T-cell (primary cell): ENCODE data around the gene YLPM1. TPM values are rescaled to one million over a fixed set of nuclear protein-coding genes. Genes with fewer than 3 reads are reported as not detected.

Experiments used
- ATAC-seq, 4 experiments: fragments of 200-7000 bp in 3 of 4; fragments of 150-1000 bp in 1 of 4; cut with Tn5 transposase; replicated peaks in 1 of 4; 1 replicate in 3 of 4; 2 replicates in 1 of 4; pipeline ENCODE4 v1.10.0; 2021; ENCODE audit warnings: moderate library complexity in 3 of 4, mild to moderate bottlenecking in 2 of 4, moderate number of reproducible peaks in 1 of 4
- CTCF ChIA-PET, 2 donors: fragments of 300-600 bp; sonication (Branson Sonifier 250); formaldehyde crosslinking; loops; one replicate each; lab custom pipeline; 2022; ENCODE audit warnings: antibody characterized with exemption in 2 of 2; lab: Charles Lee
- POLR2A ChIA-PET, 2 donors: fragments of 300-600 bp; sonication (Branson Sonifier 250); formaldehyde crosslinking; loops; one replicate each; lab custom pipeline; 2022; ENCODE audit warnings: antibody characterized with exemption in 2 of 2; lab: Charles Lee
- DNase-seq, 35 experiments: peaks; one replicate each; pipeline versions ENCODE4 v3.0.0 to v3.0.0-alpha.2; 2013 to 2023
- H3K27ac ChIP-seq: one replicate; pipeline ENCODE4 v1.5.1; 2013; ENCODE audit warnings: low read length
- H3K27me3 ChIP-seq, 2 experiments: replicated peaks in 1 of 2; 1 replicate in 1 of 2; 2 replicates in 1 of 2; pipeline versions ENCODE4 v1.6.1 to v1.7.0; 2013; ENCODE audit warnings: low read length in 1 of 2, mixed read lengths in 1 of 2; ENCODE audit not compliant: control insufficient read depth in 2 of 2, insufficient read depth in 2 of 2; ENCODE audit errors: extremely low read depth in 1 of 2
- H3K36me3 ChIP-seq, 2 donors: 1 replicate in 1 of 2; 2 replicates in 1 of 2; pipeline versions ENCODE4 v1.6.1 to v1.7.0; 2013; ENCODE audit warnings: low read length in 1 of 2; ENCODE audit not compliant: control insufficient read depth in 2 of 2, insufficient read depth in 1 of 2; ENCODE audit errors: extremely low read depth in 1 of 2
- H3K4me1 ChIP-seq, 2 experiments: 1 replicate in 1 of 2; 2 replicates in 1 of 2; pipeline versions ENCODE4 v1.6.1 to v1.7.0; 2013; ENCODE audit warnings: low read length in 2 of 2, mixed read lengths in 1 of 2; ENCODE audit not compliant: insufficient read depth in 2 of 2, control insufficient read depth in 1 of 2; ENCODE audit errors: extremely low read depth in 1 of 2
- H3K4me3 ChIP-seq, 2 donors: 1 replicate in 1 of 2; 2 replicates in 1 of 2; pipeline versions ENCODE4 v1.5.1 to v1.7.0; 2013; ENCODE audit warnings: mild to moderate bottlenecking in 2 of 2, low read length in 1 of 2, moderate library complexity in 1 of 2; ENCODE audit not compliant: control insufficient read depth in 1 of 2; ENCODE audit errors: extremely low read depth in 1 of 2
- H3K9me3 ChIP-seq: 2 replicates; pipeline ENCODE4 v1.7.0; 2013
- H3K27ac Mint-ChIP-seq, 2 donors: one replicate each; pipeline ENCODE4 v1.8.0; 2020 to 2021; ENCODE audit warnings: mild to moderate bottlenecking in 2 of 2, mixed read lengths in 2 of 2
- H3K27me3 Mint-ChIP-seq, 2 donors: one replicate each; pipeline ENCODE4 v1.8.0; 2021 to 2022; ENCODE audit warnings: mixed read lengths in 2 of 2
- H3K36me3 Mint-ChIP-seq: one replicate; pipeline ENCODE4 v1.8.0; 2021; ENCODE audit warnings: mixed read lengths
- H3K4me1 Mint-ChIP-seq, 3 donors: one replicate each; pipeline ENCODE4 v1.8.0; 2020 to 2022; ENCODE audit warnings: mixed read lengths in 3 of 3, mild to moderate bottlenecking in 1 of 3
- H3K4me3 Mint-ChIP-seq, 3 donors: one replicate each; pipeline ENCODE4 v1.8.0; 2020 to 2022; ENCODE audit warnings: mild to moderate bottlenecking in 3 of 3, mixed read lengths in 3 of 3, moderate library complexity in 3 of 3
- H3K9me3 Mint-ChIP-seq, 3 donors: one replicate each; pipeline ENCODE4 v1.8.0; 2020 to 2022; ENCODE audit warnings: mixed read lengths in 3 of 3
- WGBS: methylation state at CpG from one replicate; pipeline ENCODE4 v1.1.5; 2013; ENCODE audit warnings: missing lambda C conversion rate; ENCODE audit not compliant: insufficient coverage; 5-methylcytosine and 5-hydroxymethylcytosine counted together
- total RNA-seq, 35 experiments: library from RNA in 6 of 35; stranded (reverse) in 6 of 35; fragments of 120-200 nt in 1 of 35; gene quantifications; one replicate each; pipeline versions ENCODE4 v1.2.1 to v1.2.4 and lab custom pipeline; 2013 to 2026

YLPM1 gene
- total RNA-seq, 5 donors from 2014 or later (not counting 1 experiment from before 2014, with no cell fraction given), result 73.0 to 121 (median 86.5) TPM

DNA sequence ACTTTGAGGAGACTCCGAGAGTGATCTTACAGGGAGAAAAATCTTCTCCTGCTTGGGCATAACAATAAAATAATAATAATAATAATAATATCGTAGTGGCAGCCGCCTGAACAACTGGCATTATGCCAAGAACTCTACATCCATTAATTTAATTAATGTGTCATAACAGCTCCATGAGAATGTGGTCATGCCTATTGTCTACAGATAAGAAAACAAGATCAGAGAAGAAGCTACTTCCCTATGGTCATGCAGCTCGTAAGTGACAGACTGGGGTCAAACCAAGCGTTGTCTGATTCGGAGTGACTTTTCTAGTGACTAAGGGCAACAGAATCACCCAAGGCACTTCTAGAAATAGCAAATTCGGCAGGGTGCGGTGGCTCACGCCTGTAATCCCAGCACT lies 101.1 kb downstream of the YLPM1 start:
- no peak overlapping the region for H3K27ac ChIP-seq
- Mint-ChIP-seq H3K4me1 (peaks cover 27 to 34% (median 29%) of the 10 kb centered on the region in 3 donors), H3K36me3 (no peaks in the 10 kb centered on the region), H3K4me3 (no peak overlapping the region), H3K27me3 (no peaks in the 10 kb centered on the region), H3K9me3 (no peaks in the 10 kb centered on the region), H3K27ac (no peak overlapping the region)
- H3K36me3 ChIP-seq, result no peaks in the 10 kb centered on the region
- WGBS, result 91% methylated on average over 6 of the region's 9 CpGs
- H3K27me3 ChIP-seq, result no peaks in the 10 kb centered on the region
- POLR2A ChIA-PET, result interaction anchor here (0.6 to 1.0 kb wide), 4 partner anchors 11 to 186 kb away, joined by 3 to 10 read pairs (median 4); no protein-coding TSS in a partner anchor
- no peak for DNase-seq
- ATAC-seq, result no peak
- H3K9me3 ChIP-seq, result no peaks in the 10 kb centered on the region
- CTCF ChIA-PET, result interaction anchor here (0.7 to 6.3 kb wide), 6 partner anchors 10 to 224 kb away, joined by 4 to 79 read pairs (median 6); no protein-coding TSS in a partner anchor
- peaks cover 11 to 22% of the 10 kb centered on the region in 2 experiments for H3K4me1 ChIP-seq
- H3K4me3 ChIP-seq, result no peak overlapping the region

DNA sequence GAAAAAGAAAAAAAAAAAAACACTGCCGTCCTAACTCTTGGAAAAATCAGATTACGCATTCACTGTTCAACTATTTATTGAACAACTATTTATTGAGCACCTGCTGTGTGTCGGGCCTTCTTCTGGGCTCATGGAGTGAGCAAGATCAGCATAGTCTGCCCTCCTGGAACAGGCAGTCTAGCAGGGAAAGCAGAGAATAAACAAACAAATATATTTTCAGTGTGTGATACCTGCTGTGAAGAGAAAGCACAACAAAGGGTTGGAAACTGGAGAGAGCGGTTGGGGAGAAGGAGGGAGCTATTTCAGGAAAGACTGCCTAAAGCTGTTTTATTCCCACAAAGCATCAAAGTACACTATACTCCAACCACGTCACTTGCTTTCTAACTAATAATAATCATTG lies 102.0 kb downstream of the YLPM1 start:
- Mint-ChIP-seq H3K27me3 (no peaks in the 10 kb centered on the region), H3K27ac (no peak overlapping the region), H3K4me1 (peaks cover 27 to 34% (median 29%) of the 10 kb centered on the region in 3 donors), H3K9me3 (no peaks in the 10 kb centered on the region), H3K36me3 (no peaks in the 10 kb centered on the region), H3K4me3 (no peak overlapping the region)
- Histone ChIP-seq H3K36me3 (no peaks in the 10 kb centered on the region), H3K4me1 (peaks cover 11 to 22% of the 10 kb centered on the region in 2 experiments), H3K27me3 (no peaks in the 10 kb centered on the region), H3K4me3 (no peak overlapping the region), H3K9me3 (no peaks in the 10 kb centered on the region), H3K27ac (no peak overlapping the region)
- ATAC-seq (no peak), DNase-seq (no peak)
- ChIA-PET CTCF (interaction anchor here (0.6 to 6.3 kb wide), 4 partner anchors 9 to 64 kb away, joined by 3 to 79 read pairs (median 6); no protein-coding TSS in a partner anchor), POLR2A (interaction anchor here in 1 of 2 donors (0.7 to 1.0 kb wide), 2 partner anchors 12 to 153 kb away, joined by 3 to 5 read pairs; no protein-coding TSS in a partner anchor)
- 90% methylated on average over 2 of the region's 5 CpGs for WGBS

GRCh38 chr14:74866708-74867389 lies 103.7 kb downstream of the YLPM1 start:
- no peaks in the 10 kb centered on the region for H3K36me3 Mint-ChIP-seq
- peak overlapping the region; percentile 80 to 91 for H3K27ac Mint-ChIP-seq
- peaks cover 21 to 26% (median 23%) of the 10 kb centered on the region in 3 donors for H3K4me1 Mint-ChIP-seq
- no peaks in the 10 kb centered on the region for H3K27me3 ChIP-seq
- H3K27ac ChIP-seq, result peak overlapping the region; percentile 46
- H3K9me3 Mint-ChIP-seq, result no peaks in the 10 kb centered on the region
- WGBS, result 73% methylated on average over 3 of the region's 3 CpGs
- ChIA-PET POLR2A (interaction anchor here (0.5 to 1.0 kb wide), 3 partner anchors 14 to 116 kb away, joined by 3 to 4 read pairs (median 3); no protein-coding TSS in a partner anchor), CTCF (interaction anchor here (0.8 to 3.0 kb wide), 6 partner anchors 11 to 39 kb away, joined by 3 to 12 read pairs (median 8); no protein-coding TSS in a partner anchor)
- H3K4me1 ChIP-seq, result peaks cover 11 to 13% of the 10 kb centered on the region in 2 experiments
- no peak overlapping the region for H3K4me3 ChIP-seq
- DNase-seq (no peak), ATAC-seq (peak in 3 of 4 experiments; percentile 52 to 57 (median 56))
- peak overlapping the region in 2 of 3 donors; percentile 32 to 48 for H3K4me3 Mint-ChIP-seq
- no peaks in the 10 kb centered on the region for H3K27me3 Mint-ChIP-seq
- no peaks in the 10 kb centered on the region for H3K9me3 ChIP-seq
- no peaks in the 10 kb centered on the region for H3K36me3 ChIP-seq

- ChIA-PET POLR2A (interaction anchor here (0.5 to 1.0 kb wide), 2 partner anchors 13 to 115 kb away, joined by 3 to 4 read pairs; no protein-coding TSS in a partner anchor), CTCF (interaction anchor here (0.5 to 3.0 kb wide), 17 partner anchors 9 to 1183 kb away, joined by 3 to 12 read pairs (median 4); partner anchors contain the start of gene PROX2 (in 1 of the 2))
- Mint-ChIP-seq H3K36me3 (no peaks in the 10 kb centered on the region), H3K27ac (peak overlapping the region; percentile 80 to 91), H3K4me1 (peaks cover 21 to 26% (median 23%) of the 10 kb centered on the region in 3 donors), H3K4me3 (peak overlapping the region in 2 of 3 donors; percentile 37 to 48), H3K9me3 (no peaks in the 10 kb centered on the region), H3K27me3 (no peaks in the 10 kb centered on the region)
- ATAC-seq (peak; percentile 88 to 97 (median 95)), DNase-seq (peak in 32 of 35 experiments; percentile 6 to 56 (median 28))
- Histone ChIP-seq H3K4me1 (peaks cover 11 to 13% of the 10 kb centered on the region in 2 experiments), H3K36me3 (no peaks in the 10 kb centered on the region), H3K4me3 (no peak overlapping the region), H3K9me3 (no peaks in the 10 kb centered on the region), H3K27ac (peak overlapping the region; percentile 46), H3K27me3 (no peaks in the 10 kb centered on the region)
- WGBS, result 19% methylated on average over 3 of the region's 5 CpGs
Measured at GRCh38 chr14:74867673-74868072, 104.6 kb downstream of the YLPM1 start.

GRCh38 chr14:74868739-74869138 lies 105.6 kb downstream of the YLPM1 start:
- no peaks in the 10 kb centered on the region for H3K27me3 ChIP-seq
- POLR2A ChIA-PET, result interaction anchor here in 1 of 2 donors (0.7 kb wide), 1 partner anchor 365 kb away, joined by 5 read pairs; no protein-coding TSS in a partner anchor
- Mint-ChIP-seq H3K4me3 (no peak overlapping the region), H3K27me3 (no peaks in the 10 kb centered on the region), H3K4me1 (peaks cover 21 to 23% (median 22%) of the 10 kb centered on the region in 3 donors), H3K27ac (peak overlapping the region in 1 of 2 donors; percentile 40), H3K9me3 (no peaks in the 10 kb centered on the region), H3K36me3 (no peaks in the 10 kb centered on the region)
- WGBS, result 93% methylated on average over 3 of the region's 8 CpGs
- H3K4me1 ChIP-seq, result peaks cover 11 to 13% of the 10 kb centered on the region in 2 experiments
- CTCF ChIA-PET, result interaction anchor here (0.7 to 3.0 kb wide), 5 partner anchors 8 to 37 kb away, joined by 5 to 12 read pairs (median 11); no protein-coding TSS in a partner anchor
- ATAC-seq, result no peak
- no peak for DNase-seq
- no peak overlapping the region for H3K27ac ChIP-seq
- H3K9me3 ChIP-seq, result no peaks in the 10 kb centered on the region
- H3K4me3 ChIP-seq, result no peak overlapping the region
- H3K36me3 ChIP-seq, result no peaks in the 10 kb centered on the region

- H3K4me1 Mint-ChIP-seq, result peaks cover 29 to 31% (median 29%) of the 10 kb centered on the region in 3 donors
- Histone ChIP-seq H3K4me3 (no peak overlapping the region), H3K4me1 (peaks cover 9 to 27% of the 10 kb centered on the region in 2 experiments), H3K9me3 (no peaks in the 10 kb centered on the region), H3K27me3 (no peaks in the 10 kb centered on the region), H3K36me3 (no peaks in the 10 kb centered on the region), H3K27ac (no peak overlapping the region)
- no peak overlapping the region for H3K4me3 Mint-ChIP-seq
- H3K27me3 Mint-ChIP-seq, result no peaks in the 10 kb centered on the region
- POLR2A ChIA-PET, result interaction anchor here in 1 of 2 donors (0.5 to 0.7 kb wide), 2 partner anchors 8 to 18 kb away, joined by 3 to 8 read pairs; no protein-coding TSS in a partner anchor
- no peak for ATAC-seq
- H3K36me3 Mint-ChIP-seq, result no peaks in the 10 kb centered on the region
- no peak for DNase-seq
- CTCF ChIA-PET, result interaction anchor here (0.5 to 2.4 kb wide), 7 partner anchors 8 to 34 kb away, joined by 3 to 8 read pairs (median 3); no protein-coding TSS in a partner anchor
- no peaks in the 10 kb centered on the region for H3K9me3 Mint-ChIP-seq
- H3K27ac Mint-ChIP-seq, result no peak overlapping the region
- WGBS, result 100% methylated on average over 1 of the region's 4 CpGs
Measured at GRCh38 chr14:74871819-74872218, 108.7 kb downstream of the YLPM1 start.
